Activated CD8-positive, alpha-beta memory T cell treated with anti-CD3 and anti-CD28 coated beads, Interleukin-2, amount 50 U/mL, for 24 hours (primary cell): ENCODE data around the gene BEST2.

Experiments
- DNase-seq: peaks from one replicate; pipeline ENCODE4 v3.0.0-alpha.2; 2020; ENCODE audit errors: extremely low read depth

BEST2 gene

DNA sequence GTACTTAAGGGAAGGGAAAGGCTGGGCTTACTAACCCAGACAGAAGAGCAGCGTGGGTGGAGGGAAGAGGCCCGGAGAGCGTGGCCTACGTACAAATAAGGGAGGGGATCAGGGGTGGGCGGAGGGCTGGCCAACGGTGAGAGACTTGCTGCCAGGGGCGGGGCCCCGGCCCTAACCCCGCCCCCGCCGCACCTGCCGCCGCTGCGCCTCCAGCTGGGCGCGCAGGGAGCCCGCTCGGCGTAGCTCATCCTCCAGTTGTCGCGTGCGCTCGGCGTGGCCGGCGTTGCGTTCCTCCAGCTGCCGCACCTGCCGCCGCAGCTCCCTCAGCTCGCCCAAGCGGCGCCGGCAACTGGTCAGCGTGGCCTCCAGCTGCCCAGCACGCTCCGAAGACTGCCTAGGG is 18.1 kb downstream of the BEST2 start:
- DNase-seq: no peak

DNA sequence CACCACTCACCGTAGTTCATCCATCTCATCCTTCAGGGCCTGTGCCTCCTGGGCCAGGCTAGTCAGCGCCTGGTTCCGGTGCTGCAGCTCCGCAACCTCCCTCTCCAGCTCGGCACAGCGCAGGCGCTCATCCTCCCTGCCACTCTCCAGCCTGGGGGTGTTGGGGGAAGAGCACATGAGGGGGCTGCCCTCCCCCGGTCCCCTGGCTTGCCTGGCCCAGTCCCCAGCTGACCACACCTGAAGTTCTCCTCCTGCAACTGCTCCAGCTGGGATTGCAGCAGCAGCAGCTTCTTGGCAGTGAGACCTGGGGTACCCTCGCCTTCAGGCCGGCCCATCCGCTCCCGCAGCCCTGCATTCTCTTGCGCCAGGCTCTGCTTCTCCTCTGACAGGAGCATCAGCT is 19.3 kb downstream of the BEST2 start:
- DNase-seq: no peak

DNA sequence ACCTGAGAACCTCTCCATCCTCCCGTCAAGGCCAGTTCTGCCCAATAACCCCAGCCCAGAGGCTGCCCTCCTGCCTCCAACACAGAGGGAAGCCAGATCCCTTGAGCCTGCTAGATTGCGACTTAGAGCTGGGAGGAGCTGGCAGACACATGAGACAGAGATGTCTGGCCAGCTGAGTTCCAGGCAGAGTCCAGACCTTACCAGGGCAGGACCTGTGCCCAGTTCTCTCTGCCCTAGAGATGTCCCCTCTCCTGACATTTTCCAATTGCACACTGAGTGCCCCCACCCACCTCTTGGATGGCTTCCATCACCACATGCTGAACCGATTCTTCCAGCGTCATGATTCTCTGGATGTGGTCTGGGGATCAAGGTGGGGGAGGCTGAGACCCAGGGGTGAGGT is 20.7 kb downstream of the BEST2 start:
- no peak for DNase-seq

DNA sequence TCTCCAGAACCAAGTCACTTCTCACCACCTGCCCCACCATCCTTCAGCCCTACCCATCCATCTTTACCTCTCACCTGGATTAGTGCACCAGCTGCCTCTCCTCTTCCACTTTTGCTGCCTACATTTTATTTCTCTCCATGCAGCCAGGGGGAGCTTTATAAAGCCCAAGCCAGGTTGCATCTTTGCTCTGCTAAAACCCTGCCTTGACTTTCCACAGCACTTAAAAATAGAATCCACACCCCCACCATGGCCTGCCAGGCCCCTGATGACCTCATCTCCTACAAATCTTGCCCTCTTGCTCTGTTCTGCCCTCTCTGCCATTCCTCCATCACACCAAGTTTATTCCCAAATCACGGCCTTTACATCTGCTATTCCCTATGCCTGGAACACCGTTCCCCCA is 22.0 kb downstream of the BEST2 start:
- no peak for DNase-seq

DNA sequence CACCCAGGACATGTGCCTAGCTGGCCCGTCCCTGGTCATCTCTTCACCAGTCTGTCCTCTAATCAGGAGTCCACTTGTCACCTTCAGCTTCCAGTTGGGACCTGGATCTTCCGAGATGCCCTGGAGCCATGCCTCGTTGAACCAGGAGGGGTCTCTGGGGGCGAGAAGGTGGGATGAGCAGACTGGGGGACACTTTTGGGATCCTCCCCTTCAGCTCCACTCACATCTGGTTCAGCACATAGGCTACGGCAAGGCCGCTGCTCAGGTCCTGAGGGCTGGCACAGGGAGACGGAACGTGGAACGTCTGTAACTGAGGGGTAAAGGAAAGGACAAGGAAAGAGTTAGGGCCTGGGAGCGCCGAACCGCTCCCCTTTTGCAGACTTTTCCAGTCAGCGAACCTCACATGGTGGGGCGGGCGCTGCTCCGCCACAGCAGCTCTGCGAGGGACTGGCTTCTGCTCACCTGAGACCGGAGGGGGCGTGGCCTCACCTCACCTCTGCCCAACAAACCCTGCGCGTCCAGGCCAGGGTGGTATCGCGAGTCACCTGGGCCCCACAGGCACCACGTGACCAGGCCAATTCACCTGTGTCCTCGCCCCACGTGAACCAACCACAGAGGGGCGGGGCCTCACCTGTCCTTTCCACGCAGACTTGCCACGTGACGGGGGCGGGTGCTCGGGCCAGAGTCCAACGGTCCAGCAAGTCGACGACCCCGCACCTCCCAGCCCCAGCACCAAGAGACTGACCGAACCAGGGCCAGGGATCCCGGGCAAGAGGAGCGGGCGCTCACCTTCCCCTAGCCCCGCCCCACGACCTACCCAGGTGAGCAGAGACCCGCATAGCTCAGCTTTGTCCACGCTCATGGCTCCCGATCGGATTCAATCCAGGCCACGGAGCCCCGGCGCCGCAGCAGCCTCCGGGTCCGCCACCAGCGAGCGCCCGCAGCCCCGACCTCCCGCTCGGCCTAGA is 23.3 kb downstream of the BEST2 start, which contains the start of gene HOOK2:
Gene HOOK2, minus strand, starts transcription at position 965 of the 968 bp plus-strand sequence. Its CDS starts 103 bp downstream, at position 862.
- no peak for DNase-seq

DNA sequence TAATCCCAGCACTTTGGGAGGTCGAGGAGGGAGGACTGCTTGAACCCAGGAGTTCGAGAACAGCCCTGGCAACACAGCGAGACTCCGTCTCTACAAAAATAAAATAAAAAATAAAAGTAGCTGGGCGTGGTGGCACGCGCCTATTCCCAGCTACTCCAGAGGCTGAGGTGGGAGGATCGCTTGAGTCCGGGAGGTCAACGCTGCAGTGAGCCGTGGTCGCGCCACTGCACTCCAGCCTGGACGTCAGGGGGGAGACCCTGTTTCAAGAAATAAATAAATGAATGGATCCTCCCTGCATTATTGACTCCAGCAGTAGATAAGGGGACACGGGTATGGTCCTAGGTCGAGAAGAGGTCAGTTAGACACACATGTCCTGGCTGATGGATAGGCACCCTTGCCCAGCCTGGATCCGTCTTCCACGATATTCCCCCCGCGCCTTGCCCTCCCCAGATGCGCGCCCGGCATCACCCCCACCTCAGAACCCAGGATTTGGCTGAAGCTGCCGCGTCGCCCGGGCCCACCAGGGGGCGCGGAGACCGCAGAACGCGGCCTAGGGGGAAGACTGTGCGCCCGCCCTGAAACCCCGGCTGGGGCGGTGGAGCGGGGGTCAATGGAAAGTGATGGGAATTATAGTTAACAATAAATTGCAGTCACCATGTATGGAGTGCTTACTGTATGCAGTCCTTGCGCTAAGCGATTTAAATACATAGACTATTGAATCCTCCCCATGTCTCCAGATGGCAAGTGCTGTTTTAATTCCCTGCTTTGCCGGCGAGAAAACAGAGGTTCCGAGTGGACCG is 25.8 kb downstream of the BEST2 start:
- DNase-seq: no peak

DNA sequence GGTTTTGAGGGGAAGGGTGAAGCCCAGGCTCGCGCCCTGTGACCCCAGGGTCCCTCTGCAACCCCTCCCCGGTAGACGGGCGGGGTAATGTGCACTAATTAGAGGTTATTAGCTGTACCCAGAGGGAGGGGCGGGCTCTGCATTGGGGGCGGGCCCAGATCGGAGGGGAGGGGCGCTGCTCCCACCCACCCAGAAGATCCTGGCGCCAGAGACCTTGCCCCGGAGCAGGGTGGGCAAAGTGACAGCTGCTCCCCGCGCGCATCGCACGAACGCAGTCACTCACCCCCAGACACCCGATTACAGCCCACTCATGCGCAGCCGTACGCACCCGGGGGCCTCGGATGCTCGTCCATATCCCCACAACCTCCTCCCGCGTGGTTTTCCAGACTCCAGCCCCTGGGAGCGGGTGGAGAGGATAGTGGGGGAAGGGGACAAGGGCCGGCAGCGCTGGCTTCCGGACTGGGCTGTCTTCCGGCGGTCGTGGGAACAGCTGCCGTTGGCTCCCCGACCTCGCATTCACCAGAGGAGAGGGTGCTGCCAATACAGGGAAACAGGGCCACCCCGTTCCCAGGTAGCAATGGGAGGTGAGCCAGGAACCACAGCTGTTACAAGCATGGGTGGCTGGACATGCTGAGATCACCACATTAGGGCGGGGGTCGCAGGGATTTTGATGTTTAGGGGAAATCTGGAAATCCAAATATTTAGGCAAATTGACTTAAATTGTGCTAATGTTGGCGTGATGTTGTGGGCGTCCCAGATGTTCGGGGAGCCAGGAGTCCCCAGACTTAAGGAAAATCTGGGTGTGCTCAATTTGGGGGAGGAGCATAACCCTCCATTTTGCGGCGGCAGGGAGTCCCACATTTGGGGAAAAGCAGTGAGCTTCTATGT is 26.7 kb downstream of the BEST2 start:
- no peak for DNase-seq

DNA sequence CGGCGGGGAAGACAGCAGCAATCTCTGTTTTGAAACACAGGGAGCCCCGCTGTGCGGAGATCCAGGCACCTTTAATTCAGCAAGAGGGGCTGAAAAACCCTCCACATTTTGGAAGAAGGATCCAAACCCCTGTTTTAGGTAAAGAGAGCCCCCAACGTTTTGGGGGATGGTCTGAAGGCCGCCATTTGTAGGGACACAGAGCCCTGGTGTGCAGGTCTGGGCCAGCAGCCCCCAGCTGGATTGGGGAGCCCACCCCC is 27.2 kb downstream of the BEST2 start:
- DNase-seq: no peak

DNA sequence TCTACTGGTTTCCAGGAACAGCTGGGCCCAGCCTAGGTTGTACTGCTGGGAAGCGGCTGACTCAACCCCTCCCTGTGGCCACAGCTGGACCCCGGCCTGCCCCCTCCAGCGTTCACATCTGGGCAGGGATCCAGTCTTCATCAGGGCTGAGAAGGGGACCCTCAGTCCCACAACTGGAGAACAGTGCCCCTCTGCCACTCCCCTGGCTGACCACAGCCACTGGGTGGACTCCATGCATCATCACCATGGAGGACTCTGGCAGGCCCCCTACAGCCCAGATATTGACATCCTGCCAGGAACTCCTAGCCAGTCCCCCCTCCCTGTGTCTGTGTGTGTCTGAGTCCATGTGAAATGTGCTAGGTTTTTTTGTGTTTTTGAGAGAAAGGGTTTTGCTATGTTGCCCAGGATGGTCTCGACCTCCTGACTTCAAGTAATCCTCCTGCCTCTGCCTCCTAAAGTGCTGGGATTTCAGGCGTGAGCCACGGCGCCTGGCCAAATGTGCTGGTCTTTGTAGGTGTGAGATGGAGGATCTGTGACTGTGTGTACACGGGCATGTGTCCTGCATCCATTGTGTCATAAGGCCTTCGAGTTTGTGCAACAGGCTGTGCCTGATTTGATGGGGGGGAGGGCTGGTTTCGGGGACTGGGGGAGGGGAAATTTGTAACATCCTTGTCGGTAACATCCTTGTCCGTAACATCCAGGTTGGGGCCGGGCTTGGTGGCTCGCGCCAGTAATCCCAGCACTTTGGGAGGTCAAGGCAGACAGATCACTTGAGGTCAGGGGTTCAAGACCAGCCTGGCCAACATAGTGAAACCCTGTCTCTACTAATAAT is 27.8 kb downstream of the BEST2 start:
- DNase-seq: no peak

DNA sequence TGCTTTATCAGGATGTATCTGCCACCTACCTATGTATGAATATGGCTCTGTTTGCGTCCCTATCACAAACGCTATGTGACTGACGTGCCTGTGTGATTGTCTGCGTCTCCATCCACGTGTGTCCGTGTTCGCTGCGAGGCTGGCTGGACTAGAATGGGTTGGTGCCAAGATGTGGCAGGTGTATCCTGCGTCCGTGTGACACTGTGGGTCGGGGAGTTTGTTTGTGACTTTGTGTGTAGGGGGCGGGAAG is 30.5 kb downstream of the BEST2 start:
- no peak for DNase-seq

DNA sequence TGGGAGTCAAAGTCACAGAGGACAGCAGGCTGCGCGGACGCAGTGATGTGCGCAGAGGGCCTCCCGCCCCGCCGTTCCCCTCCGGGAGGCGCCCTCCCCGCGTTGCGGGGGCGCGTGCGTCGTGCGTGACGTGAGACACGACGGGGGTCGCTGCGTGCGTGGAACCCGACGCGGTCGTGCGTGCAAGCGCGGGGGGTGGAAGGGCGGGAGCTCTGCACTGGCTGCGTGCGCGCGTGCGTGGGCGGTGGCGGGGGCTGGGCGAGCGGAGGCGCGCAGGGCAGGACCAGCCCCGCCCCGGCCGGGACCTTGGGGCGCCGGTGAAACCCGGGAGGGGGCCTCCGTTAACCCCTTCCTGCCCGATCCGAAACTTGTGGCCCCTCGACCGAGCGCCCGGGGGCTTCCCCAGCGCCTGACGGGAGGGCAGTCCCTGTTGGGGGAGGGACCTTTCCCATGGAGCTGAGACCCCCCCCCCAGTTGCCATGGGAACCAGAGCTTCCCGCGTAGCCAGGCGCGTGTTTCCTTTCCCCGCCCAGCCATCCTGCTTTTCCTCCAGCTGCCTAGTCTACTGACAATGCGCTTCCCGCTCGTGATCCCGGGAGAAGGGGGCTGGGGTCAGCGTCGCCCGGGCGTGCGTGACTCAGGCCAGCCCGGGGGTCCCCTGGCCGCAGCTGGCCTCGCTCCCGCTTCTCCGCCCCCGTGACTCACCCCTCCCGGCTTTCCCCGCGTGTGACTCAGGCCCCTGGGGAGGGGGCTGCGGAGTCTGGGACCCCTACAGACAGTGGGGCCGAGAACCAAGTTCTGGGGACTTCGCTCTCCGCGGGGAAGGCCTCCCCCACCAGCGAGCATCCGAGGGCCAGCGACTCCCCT is 31.1 kb downstream of the BEST2 start:
- DNase-seq: peak; percentile 76

DNA sequence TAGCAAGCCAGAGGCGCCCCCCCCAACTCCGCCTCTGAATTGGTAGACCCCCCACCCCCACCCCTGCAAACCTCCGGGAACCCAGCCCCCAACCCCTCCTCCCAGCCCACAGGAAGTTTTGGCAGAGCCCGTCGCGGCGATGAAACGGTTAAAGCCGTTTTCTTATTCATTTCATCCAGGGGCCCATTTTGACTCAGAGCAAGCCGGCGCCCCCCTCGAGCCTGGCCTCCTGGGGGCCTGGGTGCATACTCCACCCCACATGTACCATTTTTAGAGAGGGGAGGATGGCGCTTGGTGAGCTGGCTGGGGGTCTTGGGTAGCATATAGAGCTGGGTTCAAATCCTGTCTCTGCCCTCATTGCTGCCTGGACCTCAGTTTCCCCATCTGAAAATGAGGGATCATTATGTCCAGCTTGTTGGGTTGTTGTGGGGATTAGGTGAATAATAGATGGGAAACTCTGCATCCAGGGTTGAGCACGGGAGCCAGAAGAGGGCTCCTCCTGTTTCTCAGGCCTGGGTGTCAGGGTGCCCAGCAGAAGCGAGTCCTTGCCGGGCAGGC is 31.8 kb downstream of the BEST2 start:
- DNase-seq: no peak

DNA sequence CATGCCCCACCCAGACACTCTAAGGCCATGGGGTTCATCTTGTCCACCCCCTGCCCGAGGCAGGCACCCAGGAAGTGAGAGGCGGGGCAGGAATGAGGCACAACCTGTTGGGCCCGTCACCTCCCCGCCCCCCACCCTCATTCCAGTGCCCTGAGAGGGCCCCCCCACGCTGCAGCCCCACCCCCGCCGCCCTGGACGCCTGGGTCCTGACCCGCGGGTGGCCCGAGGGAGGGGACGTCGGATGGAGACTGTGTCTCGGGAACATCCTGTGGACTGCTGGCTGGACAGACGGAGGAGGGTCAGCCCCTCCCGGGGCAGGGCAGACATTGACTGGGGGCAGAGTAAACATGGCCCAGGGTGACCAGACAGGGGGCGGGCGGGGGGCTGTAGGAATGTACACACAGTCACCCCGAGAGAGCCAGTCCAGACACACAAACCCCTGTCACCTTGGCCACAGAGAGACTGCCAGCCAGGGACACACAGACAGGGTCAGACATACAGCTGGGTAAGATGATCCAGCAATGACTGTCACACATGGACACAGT is 32.3 kb downstream of the BEST2 start:
- no peak for DNase-seq

DNA sequence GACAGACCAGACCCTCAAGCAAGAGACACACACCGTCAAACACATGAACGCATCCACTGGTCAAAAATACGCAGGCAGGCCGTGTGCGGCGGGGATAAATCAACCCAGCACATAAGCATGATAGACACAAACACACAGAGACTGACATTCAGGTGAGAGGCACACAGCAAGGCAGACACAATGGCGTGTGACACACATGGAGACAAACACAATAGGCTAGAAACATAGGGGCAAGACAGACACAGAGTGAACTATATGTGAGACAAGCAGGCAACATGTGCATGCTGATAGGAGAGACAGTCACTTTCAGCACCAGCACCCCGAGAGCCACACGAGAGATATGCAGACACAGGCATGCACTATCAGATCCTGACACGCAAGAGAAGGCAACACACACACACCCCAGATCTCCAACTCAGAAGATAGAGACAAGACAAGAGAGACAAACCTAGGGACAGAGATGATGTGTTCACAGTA is 32.8 kb downstream of the BEST2 start:
- no peak for DNase-seq

DNA sequence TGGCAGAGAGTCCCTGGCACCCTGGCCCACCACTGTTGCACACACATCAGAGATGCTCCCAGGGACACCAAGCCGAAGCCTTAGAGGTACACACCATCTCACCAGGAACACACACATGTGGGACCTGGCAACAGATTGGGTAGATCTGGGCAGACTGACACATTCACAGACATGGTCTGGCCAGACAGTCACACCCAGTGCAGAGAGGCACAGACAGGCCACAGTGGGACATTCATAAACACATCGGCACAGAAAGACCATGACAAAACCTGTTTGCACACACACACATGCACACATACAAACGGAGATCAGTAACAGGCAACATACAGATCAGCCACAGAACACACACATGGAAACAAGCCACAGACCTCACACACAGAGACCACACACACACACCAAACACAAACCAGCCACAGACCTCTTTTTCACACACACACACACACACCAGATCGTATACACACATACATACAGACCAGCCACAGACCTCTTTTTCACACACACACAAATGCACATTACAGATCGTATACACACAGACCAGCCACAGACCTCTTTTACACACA is 33.4 kb downstream of the BEST2 start:
- DNase-seq: no peak

DNA sequence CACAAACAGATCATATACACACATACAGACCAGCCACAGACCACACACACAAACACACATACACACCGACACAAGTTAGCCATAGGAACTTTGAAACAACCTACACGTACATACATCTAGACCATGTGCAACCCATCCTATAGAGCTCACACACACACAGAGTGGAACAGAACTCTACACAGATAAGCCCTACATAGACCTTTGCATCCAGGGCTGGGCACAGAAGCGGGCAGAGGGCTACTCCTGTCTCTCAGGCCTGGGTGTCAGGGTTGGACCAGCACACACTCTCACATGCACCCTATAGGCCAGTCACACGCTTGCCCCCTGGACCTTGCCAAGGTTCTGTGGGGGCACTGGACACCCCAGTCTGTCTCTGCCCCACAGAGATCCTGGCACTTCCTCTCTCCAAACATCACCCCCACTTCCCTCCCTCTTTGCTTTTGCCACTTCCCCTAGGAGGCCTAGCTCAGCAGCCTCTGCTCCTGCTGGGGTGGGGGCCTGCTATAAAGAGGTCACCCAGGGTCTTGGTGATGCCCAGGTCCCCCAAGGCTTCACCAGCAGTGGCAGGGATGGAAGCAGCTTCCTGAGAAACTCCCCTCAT is 33.9 kb downstream of the BEST2 start:
- DNase-seq: no peak

DNA sequence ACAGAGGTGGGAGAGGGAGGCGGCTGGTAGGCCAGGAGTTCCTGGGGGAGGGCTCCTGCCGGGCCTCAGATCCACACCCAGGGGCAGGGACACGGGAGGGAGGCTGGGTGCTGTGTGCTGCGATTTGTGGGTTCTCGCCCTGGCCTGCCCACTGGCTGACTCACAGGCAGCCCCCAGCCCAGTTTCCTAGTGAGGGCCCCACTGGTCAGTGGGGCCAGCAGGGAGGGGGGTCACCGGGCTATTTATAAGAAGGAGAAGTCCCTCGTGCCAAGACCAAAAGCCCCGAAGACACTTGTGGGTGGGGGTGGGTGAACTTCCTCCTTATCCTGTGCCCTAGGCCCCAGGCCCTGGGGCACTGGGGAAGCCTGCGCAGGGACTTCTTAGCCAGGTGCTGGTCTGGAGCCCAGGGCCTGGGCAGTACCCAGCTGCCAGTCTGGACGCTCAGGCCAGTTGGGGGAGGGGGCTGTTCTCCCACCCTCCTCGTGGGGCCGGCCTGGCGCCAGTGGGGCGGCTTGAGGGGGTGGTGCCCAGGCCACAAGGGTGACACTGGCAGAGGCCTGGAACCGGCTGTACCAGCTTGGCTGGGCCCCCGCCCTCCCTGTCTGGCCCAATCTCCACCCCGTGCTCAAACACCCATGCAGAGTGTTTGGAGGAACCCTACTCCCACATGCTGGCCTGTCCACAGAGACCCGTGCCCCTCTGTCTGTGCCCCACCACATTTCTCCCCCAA is 34.7 kb downstream of the BEST2 start:
- no peak for DNase-seq

DNA sequence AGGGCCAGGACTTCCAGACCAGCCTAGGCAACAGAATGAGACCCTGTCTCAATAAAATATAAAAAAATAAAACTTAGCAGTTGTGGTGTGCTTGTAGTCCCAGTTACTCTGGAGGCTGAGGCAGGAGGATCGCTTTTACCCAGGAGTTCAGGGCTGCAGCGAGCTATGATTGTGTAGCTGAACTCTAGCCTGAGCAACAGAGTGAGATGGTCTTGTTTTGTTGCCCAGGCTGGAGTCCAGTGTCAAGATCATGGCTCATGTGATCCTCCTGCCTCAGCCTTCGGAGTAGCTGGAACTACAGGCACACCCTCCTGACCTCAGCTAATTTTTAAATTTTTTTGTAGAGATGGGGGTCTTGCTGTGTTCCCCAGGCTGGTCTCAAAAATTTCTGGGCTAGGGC is 35.4 kb downstream of the BEST2 start:
- DNase-seq: no peak
